Endothelial cell of umbilical vein (primary cell): ENCODE measurements around the gene PCNT. TPM values are rescaled to one million over a fixed set of nuclear protein-coding genes. Genes with fewer than 3 reads are reported as not detected.

Experiments used
- BruUV-seq: library from RNA; stranded (reverse); fragments of 400-500 nt; replicated peaks from 2 replicates; lab custom pipeline; 2021; lab: Mats Ljungman, UMichigan
- CTCF ChIA-PET: fragments of 300-600, 350-600 bp; sonication (Branson Sonifier 250); formaldehyde crosslinking; loops from one replicate; lab custom pipeline; 2021; ENCODE audit warnings: antibody characterized with exemption, inconsistent platforms; lab: Charles Lee
- POLR2A ChIA-PET: fragments of 300-600, 350-600 bp; sonication (Branson Sonifier 250); formaldehyde crosslinking; loops from one replicate; lab custom pipeline; 2021; ENCODE audit warnings: antibody characterized with exemption, inconsistent platforms; lab: Charles Lee
- DNase-seq: peaks from one replicate; pipeline ENCODE4 v3.0.0-alpha.2; 2011; ENCODE audit warnings: low read depth, low spot score
- FAIRE-seq: peaks from 2 replicates; lab custom pipeline; 2011; peaks lifted over from hg19 to GRCh38; lab: Jason Lieb, UNC
- H2AFZ ChIP-seq: 2 replicates; pipeline ENCODE4 v1.6.0; 2012; ENCODE audit warnings: low read depth, low read length, control low read depth, inconsistent platforms
- H3K27ac ChIP-seq: 2 replicates; pipeline ENCODE4 v1.5.1; 2011; ENCODE audit warnings: low read depth, mild to moderate bottlenecking, control low read depth, low read length, moderate library complexity; ENCODE audit not compliant: insufficient read depth
- H3K27me3 ChIP-seq, 2 experiments: 2 replicates each; pipeline versions ENCODE4 v1.6.0 to v1.6.1; 2011; ENCODE audit warnings: low read length in 2 of 2, mixed read lengths in 1 of 2; ENCODE audit not compliant: control insufficient read depth in 2 of 2, insufficient read depth in 2 of 2
- H3K36me3 ChIP-seq, 2 experiments: 2 replicates in 1 of 2; 3 replicates in 1 of 2; pipeline ENCODE4 v1.5.1; 2011; ENCODE audit warnings: low read length in 2 of 2, mild to moderate bottlenecking in 1 of 2, moderate library complexity in 1 of 2; ENCODE audit not compliant: control insufficient read depth in 2 of 2, insufficient read depth in 2 of 2; ENCODE audit errors: extremely low read depth in 1 of 2
- H3K4me1 ChIP-seq: 3 replicates; pipeline ENCODE4 v1.5.1; 2011; ENCODE audit warnings: mild to moderate bottlenecking, low read length; ENCODE audit not compliant: control insufficient read depth, insufficient read depth; ENCODE audit errors: extremely low read depth
- H3K4me2 ChIP-seq: 2 replicates; pipeline ENCODE4 v1.6.1; 2011; ENCODE audit warnings: low read length, control low read depth, mixed read lengths; ENCODE audit not compliant: insufficient read depth
- H3K4me3 ChIP-seq, 3 experiments: fragments of 200-600 bp in 1 of 3; sonication (generic), shearing (Covaris generic) in 1 of 3; replicated peaks in 1 of 3; 2 replicates each; pipeline ENCODE4 v1.5.1; 2011 to 2016; ENCODE audit warnings: control low read depth in 3 of 3, low read length in 3 of 3, mild to moderate bottlenecking in 2 of 3, inconsistent platforms in 1 of 3, low read depth in 1 of 3, moderate library complexity in 1 of 3; ENCODE audit not compliant: insufficient read depth in 1 of 3
- H3K79me2 ChIP-seq: 2 replicates; pipeline ENCODE4 v1.6.0; 2012; ENCODE audit warnings: low read length, inconsistent platforms; ENCODE audit not compliant: control insufficient read depth, insufficient read depth
- H3K9ac ChIP-seq: replicated peaks from 2 replicates; pipeline ENCODE3; 2011; ENCODE audit warnings: low read length, control low read depth; ENCODE audit not compliant: insufficient read depth; ENCODE audit errors: extremely low read depth
- H3K9me1 ChIP-seq: replicated peaks from 3 replicates; pipeline ENCODE4 v1.6.0; 2011; ENCODE audit warnings: mild to moderate bottlenecking, low read length; ENCODE audit not compliant: control insufficient read depth, insufficient read depth; ENCODE audit errors: extremely low read depth
- H3K9me3 ChIP-seq: replicated peaks from 2 replicates; pipeline ENCODE4 v1.5.1; 2012; ENCODE audit warnings: low read length, inconsistent platforms; ENCODE audit not compliant: control insufficient read depth, insufficient read depth
- H4K20me1 ChIP-seq: replicated peaks from 2 replicates; pipeline ENCODE3; 2011; ENCODE audit warnings: mild to moderate bottlenecking, low read length; ENCODE audit not compliant: control insufficient read depth, insufficient read depth; ENCODE audit errors: extremely low read depth
- EZH2 ChIP-seq: IDR thresholded peaks from 2 replicates; pipeline ENCODE4 v1.6.1; 2012; ENCODE audit warnings: borderline replicate concordance, low read depth, mild to moderate bottlenecking, moderate library complexity, low read length, inconsistent platforms; ENCODE audit not compliant: severe bottlenecking
- FOS ChIP-seq: IDR thresholded peaks from 2 replicates; pipeline ENCODE4 v1.6.1; 2011; ENCODE audit warnings: mild to moderate bottlenecking, low read length, moderate library complexity, borderline replicate concordance; ENCODE audit not compliant: insufficient read depth
- GATA2 ChIP-seq: IDR thresholded peaks from 2 replicates; pipeline ENCODE4 v1.7.0; 2011; ENCODE audit warnings: low read depth, mild to moderate bottlenecking, moderate library complexity, mixed read lengths, low read length; ENCODE audit not compliant: insufficient read length, insufficient read depth
- JUN ChIP-seq: IDR thresholded peaks from 2 replicates; pipeline ENCODE4 v1.6.1; 2011; ENCODE audit warnings: borderline replicate concordance, low read depth; ENCODE audit not compliant: insufficient read length, insufficient read depth
- MAX ChIP-seq: IDR thresholded peaks from 2 replicates; pipeline ENCODE4 v1.6.1; 2011; ENCODE audit not compliant: insufficient read depth, insufficient read length
- MYC ChIP-seq: IDR thresholded peaks from one replicate; pipeline ENCODE4 v1.6.1; 2011; ENCODE audit warnings: mild to moderate bottlenecking, low read depth, low read length
- POLR2A ChIP-seq: IDR thresholded peaks from 2 replicates; pipeline ENCODE4 v1.6.1; 2012; ENCODE audit warnings: low read depth, mild to moderate bottlenecking, control low read depth, low read length
- POLR2AphosphoS5 ChIP-seq: IDR thresholded peaks from 2 replicates; pipeline ENCODE4 v1.6.1; 2012; ENCODE audit warnings: low read depth, mild to moderate bottlenecking, control low read depth, low read length, moderate library complexity; ENCODE audit not compliant: insufficient read depth
- dilution Hi-C: fragments of 300-500 bp; cut with MboI; formaldehyde crosslinking; loops from one replicate; pipeline ENCODE4 v1.15.0; 2019; ENCODE audit warnings: low sequenced_read_pairs; ENCODE audit not compliant: extremely low pct_ligation_motif_present
- intact Hi-C: fragments of 100-400 bp; cut with micrococcal nuclease; formaldehyde crosslinking; loops from one replicate; pipeline ENCODE4 v1.10.0; 2022
- polyA plus RNA-seq, 4 experiments: library from polyadenylated mRNA; depleted of rRNA in 3 of 4; stranded (reverse) in 3 of 4; unstranded in 1 of 4; fragments of >200 nt; gene quantifications; 2 replicates each; pipeline versions ENCODE4 v1.2.1 to v1.2.3, GENCODE V29; 2011 to 2012; ENCODE audit warnings: missing spikeins in 1 of 4
- total RNA-seq: library from RNA; stranded (reverse); gene quantifications from 2 replicates; pipeline ENCODE4 v1.2.3, GENCODE V29; 2021
- TF ChIP-seq, protein P1 (sequence below), 2 donors: IDR thresholded peaks; 1 replicate in 1 of 2; 2 replicates in 1 of 2; pipeline ENCODE4 v1.5.1; 2011; ENCODE audit warnings: low read length in 2 of 2, mild to moderate bottlenecking in 2 of 2, moderate library complexity in 2 of 2, control low read depth in 1 of 2, inconsistent platforms in 1 of 2, low read depth in 1 of 2; ENCODE audit not compliant: insufficient read depth in 1 of 2; ENCODE audit errors: extremely low read depth in 1 of 2

Gene PCNT
- total and polyA plus RNA-seq, 2 donors (not counting 3 experiments of a cell fraction or from before 2014, with no cell fraction given), result 9.6 to 49.5 TPM

DNA sequence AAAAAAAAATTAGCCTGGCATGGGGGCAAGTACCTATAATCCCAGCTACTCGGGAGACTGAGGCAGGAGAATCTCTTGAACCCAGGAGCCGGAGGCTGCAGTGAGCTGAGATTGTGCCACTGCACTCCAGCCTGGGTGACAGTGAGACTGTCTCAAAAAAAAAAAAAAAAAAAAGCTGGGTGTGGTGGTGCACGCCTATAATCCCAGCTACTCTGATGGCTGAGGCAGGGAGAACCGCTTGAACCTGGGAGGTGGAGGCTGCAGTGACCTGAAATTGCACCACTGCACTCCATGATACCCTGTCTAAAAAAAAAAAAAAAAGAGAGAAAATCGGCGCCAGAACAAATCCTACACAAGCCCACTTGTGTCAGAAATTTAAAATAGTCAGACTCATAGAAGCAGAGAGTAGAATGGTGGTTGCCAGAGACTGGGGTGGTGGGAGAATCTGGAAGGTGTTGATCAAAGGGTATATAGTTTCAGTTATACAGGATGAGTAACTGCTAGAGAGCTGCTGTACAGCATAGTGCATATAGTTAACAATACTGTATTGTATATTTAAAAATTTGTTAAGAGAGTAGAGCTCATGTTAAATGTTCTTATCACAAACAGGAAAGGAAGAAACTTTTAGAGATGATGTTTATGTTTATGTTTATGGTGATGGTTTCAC, 144.3 kb downstream of the PCNT start:
- POLR2A ChIA-PET, result no interaction called here
- intact Hi-C loops, result no loop called here
- Histone ChIP-seq H3K27me3 (no peaks in the 10 kb centered on the region), H3K27ac (no peak overlapping the region), H3K9ac (no peak overlapping the region), H3K4me1 (peaks cover 8% of the 10 kb centered on the region), H4K20me1 (no peaks in the 10 kb centered on the region), H3K9me1 (no peaks in the 10 kb centered on the region), H3K79me2 (peaks cover 23% of the 10 kb centered on the region), H3K4me2 (no peak overlapping the region), H3K36me3 (peaks cover 3 to 5% of the 10 kb centered on the region in 2 experiments), H3K9me3 (no peaks in the 10 kb centered on the region), H3K4me3 (no peak overlapping the region), H2AFZ (no peak overlapping the region)
- FAIRE-seq, result no peak
- CTCF ChIA-PET, result no interaction called here
- no peak for DNase-seq
- no TSS peak for BruUV-seq
- TF ChIP-seq MYC (no peak), MAX (no peak), GATA2 (no peak), EZH2 (no peak), FOS (no peak), POLR2A (no peak), JUN (no peak), POLR2AphosphoS5 (no peak)
- TF ChIP-seq, protein P1, sequence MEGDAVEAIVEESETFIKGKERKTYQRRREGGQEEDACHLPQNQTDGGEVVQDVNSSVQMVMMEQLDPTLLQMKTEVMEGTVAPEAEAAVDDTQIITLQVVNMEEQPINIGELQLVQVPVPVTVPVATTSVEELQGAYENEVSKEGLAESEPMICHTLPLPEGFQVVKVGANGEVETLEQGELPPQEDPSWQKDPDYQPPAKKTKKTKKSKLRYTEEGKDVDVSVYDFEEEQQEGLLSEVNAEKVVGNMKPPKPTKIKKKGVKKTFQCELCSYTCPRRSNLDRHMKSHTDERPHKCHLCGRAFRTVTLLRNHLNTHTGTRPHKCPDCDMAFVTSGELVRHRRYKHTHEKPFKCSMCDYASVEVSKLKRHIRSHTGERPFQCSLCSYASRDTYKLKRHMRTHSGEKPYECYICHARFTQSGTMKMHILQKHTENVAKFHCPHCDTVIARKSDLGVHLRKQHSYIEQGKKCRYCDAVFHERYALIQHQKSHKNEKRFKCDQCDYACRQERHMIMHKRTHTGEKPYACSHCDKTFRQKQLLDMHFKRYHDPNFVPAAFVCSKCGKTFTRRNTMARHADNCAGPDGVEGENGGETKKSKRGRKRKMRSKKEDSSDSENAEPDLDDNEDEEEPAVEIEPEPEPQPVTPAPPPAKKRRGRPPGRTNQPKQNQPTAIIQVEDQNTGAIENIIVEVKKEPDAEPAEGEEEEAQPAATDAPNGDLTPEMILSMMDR (IDR thresholded peaks at IDR 0.05; ENCODE audit: extremely low read depth in 1 of 2, insufficient read depth in 1 of 2, low read depth in 1 of 2, low read length in 2 of 2), result no peak
- dilution Hi-C loops, result no loop called here
